ENCODE measurements around the gene IDH2. TPM values are rescaled to one million over a fixed set of nuclear protein-coding genes. Genes with fewer than 3 reads are reported as not detected.

IDH2 gene
- total RNA-seq, 1 experiment from 2014 or later: 48.1 TPM

DNA sequence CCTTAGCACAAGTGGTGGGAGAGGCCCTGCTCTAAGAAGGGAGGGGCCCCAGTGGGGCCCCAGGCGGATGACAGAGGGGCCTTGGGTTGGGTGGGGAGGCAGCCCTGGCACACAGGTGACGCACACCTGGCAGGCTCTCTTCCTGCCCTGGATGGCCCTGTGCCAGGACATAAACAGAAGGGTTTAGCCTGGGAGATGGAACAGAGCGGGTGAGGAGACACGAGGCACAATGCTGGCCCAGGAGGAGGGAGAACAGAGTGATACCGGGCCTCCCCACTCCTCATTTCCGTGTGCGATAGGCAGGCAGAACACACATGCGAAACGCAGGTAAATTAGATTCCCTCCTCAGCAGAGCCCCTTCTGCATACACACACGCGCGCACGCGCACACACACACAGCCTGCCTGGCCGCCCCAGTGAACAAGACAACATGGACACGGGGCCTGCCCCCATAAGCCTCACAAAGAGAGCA, 39.8 kb downstream of the IDH2 start (continued):
- TF ChIP-seq, protein P1, sequence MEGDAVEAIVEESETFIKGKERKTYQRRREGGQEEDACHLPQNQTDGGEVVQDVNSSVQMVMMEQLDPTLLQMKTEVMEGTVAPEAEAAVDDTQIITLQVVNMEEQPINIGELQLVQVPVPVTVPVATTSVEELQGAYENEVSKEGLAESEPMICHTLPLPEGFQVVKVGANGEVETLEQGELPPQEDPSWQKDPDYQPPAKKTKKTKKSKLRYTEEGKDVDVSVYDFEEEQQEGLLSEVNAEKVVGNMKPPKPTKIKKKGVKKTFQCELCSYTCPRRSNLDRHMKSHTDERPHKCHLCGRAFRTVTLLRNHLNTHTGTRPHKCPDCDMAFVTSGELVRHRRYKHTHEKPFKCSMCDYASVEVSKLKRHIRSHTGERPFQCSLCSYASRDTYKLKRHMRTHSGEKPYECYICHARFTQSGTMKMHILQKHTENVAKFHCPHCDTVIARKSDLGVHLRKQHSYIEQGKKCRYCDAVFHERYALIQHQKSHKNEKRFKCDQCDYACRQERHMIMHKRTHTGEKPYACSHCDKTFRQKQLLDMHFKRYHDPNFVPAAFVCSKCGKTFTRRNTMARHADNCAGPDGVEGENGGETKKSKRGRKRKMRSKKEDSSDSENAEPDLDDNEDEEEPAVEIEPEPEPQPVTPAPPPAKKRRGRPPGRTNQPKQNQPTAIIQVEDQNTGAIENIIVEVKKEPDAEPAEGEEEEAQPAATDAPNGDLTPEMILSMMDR (IDR thresholded peaks at IDR 0.05 in 2 of 3, conservative IDR thresholded peaks at IDR 0.05 in 1 of 3; ENCODE audit: borderline replicate concordance in 1 of 3, insufficient read depth in 1 of 3, low read depth in 2 of 3, low read length in 2 of 3): no peak
- TF ChIP-seq RAD21 (IDR thresholded peaks at IDR 0.05; ENCODE audit: low read depth) (no peak), SIN3A (IDR thresholded peaks at IDR 0.05; ENCODE audit: low read depth) (no peak)

DNA sequence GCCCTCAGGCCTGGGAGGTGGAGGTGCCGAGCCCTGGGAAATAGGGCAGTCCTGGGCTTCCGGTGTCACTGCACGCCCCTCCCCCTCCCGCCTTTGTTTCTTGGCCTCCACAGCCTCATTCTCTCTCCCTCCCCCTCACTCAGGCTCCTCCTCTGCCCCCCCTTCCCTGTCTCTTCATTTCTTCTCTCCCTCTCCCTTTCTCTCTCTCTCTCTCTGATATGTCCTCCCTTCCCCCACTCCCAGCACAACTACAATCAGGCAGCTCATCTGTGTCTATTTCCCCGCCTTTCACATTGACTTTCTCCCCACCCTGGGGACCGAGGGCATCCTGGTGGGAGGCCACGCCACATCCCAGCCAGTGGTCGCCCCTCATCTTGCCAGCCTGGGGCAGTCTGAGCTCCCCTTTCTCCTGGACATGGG, 40.2 kb downstream of the IDH2 start:
- Histone ChIP-seq H3K4me2 (ENCODE audit: low read length) (no peak overlapping the region), H2AFZ (ENCODE audit: low read depth, low read length, poor library complexity, severe bottlenecking) (no peak overlapping the region), H3K9me2 (ENCODE audit: insufficient read depth) (no peaks in the 10 kb centered on the region), H3K27ac (ENCODE audit: low read depth, low read length) (no peak overlapping the region), H3K9me3 (ENCODE audit: control insufficient read depth in 1 of 2, insufficient read depth in 1 of 2, low read depth in 1 of 2, low read length in 2 of 2) (no peaks in the 10 kb centered on the region), H3K36me3 (ENCODE audit: control insufficient read depth in 1 of 2, insufficient read depth in 2 of 2, low read length in 2 of 2) (no peaks in the 10 kb centered on the region), H4K20me1 (ENCODE audit: insufficient read depth) (no peaks in the 10 kb centered on the region), H3K4me3 (replicated peaks in 1 of 2; ENCODE audit: low read depth in 1 of 2, low read length in 2 of 2) (no peak overlapping the region), H3K27me3 (ENCODE audit: insufficient read depth, low read length) (no peaks in the 10 kb centered on the region), H3K4me1 (ENCODE audit: control insufficient read depth in 1 of 2, insufficient read depth in 2 of 2, low read length in 2 of 2) (peaks cover 3 to 17% of the 10 kb centered on the region in 2 experiments; a peak in 3 of 4 replicates), H3K79me2 (ENCODE audit: insufficient read depth, low read length) (no peaks in the 10 kb centered on the region), H3K9ac (ENCODE audit: low read length) (no peak overlapping the region)
- ChIA-PET RAD21 (ENCODE audit: low non-redundant PET in 1 of 2, low total read pairs in 2 of 2, uncharacterized antibody in 2 of 2, unreplicated experiment in 2 of 2) (no interaction called here), CTCF (no interaction called here), POLR2A (interaction anchor here (0.5 kb wide), 1 partner anchor 114 kb away, joined by 3 read pairs; no protein-coding TSS in a partner anchor)
- no TSS peak for BruUV-seq (replicated peaks)
- ATAC-seq (no peak), DNase-seq (ENCODE audit: low read depth, low spot score) (no peak)
- intact Hi-C loops (cut with micrococcal nuclease): no loop called here
- TF ChIP-seq, protein P2, sequence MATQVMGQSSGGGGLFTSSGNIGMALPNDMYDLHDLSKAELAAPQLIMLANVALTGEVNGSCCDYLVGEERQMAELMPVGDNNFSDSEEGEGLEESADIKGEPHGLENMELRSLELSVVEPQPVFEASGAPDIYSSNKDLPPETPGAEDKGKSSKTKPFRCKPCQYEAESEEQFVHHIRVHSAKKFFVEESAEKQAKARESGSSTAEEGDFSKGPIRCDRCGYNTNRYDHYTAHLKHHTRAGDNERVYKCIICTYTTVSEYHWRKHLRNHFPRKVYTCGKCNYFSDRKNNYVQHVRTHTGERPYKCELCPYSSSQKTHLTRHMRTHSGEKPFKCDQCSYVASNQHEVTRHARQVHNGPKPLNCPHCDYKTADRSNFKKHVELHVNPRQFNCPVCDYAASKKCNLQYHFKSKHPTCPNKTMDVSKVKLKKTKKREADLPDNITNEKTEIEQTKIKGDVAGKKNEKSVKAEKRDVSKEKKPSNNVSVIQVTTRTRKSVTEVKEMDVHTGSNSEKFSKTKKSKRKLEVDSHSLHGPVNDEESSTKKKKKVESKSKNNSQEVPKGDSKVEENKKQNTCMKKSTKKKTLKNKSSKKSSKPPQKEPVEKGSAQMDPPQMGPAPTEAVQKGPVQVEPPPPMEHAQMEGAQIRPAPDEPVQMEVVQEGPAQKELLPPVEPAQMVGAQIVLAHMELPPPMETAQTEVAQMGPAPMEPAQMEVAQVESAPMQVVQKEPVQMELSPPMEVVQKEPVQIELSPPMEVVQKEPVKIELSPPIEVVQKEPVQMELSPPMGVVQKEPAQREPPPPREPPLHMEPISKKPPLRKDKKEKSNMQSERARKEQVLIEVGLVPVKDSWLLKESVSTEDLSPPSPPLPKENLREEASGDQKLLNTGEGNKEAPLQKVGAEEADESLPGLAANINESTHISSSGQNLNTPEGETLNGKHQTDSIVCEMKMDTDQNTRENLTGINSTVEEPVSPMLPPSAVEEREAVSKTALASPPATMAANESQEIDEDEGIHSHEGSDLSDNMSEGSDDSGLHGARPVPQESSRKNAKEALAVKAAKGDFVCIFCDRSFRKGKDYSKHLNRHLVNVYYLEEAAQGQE (IDR thresholded peaks at IDR 0.05; ENCODE audit: low read depth): no peak
- TF ChIP-seq, protein P3, sequence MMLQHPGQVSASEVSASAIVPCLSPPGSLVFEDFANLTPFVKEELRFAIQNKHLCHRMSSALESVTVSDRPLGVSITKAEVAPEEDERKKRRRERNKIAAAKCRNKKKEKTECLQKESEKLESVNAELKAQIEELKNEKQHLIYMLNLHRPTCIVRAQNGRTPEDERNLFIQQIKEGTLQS (IDR thresholded peaks at IDR 0.05): no peak
- no peak for TF ChIP-seq SIN3A (IDR thresholded peaks at IDR 0.05; ENCODE audit: low read depth)
- TF ChIP-seq CBX3 (IDR thresholded peaks at IDR 0.05; ENCODE audit: low read depth): no peak
- TF ChIP-seq ELF1 (IDR thresholded peaks at IDR 0.05; ENCODE audit: borderline replicate concordance, low read depth): no peak
